GM21367 (cell line): Measurements from ENCODE around the gene CSNK1G1.
A peak's percentile ranks its signal among the peaks of the same experiment; 100 is the strongest.
"Not testable (repeated sequence)": the region's sequence is repeated elsewhere in the genome, so short reads cannot be mapped to it uniquely, and the experiment has no call there.

Experiments
- ATAC-seq: cut with Tn5 transposase; IDR thresholded peaks from one replicate; pipeline ENCODE4 v1.9.1; 2021; ENCODE audit not compliant: unreplicated experiment

The CSNK1G1 gene

DNA sequence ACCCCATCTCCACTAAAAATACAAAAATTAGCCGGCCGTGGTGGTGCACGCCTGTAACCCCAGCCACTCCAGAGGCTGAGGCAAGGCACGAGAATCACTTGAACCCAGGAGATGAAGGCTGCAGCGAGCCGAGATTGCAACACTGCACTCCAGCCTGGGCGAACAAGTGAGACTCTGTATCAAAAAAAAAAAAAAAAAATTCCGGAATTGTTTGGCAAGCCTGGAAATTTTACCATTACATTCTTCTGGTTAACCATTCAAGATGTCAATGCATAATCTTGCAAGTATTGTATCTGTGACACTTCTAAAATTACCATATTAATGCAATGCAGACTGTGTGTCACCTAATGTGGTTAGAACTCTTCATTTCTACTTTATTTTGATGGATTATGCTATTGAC, 67.0 kb downstream of the CSNK1G1 start:
- ATAC-seq = no peak

DNA sequence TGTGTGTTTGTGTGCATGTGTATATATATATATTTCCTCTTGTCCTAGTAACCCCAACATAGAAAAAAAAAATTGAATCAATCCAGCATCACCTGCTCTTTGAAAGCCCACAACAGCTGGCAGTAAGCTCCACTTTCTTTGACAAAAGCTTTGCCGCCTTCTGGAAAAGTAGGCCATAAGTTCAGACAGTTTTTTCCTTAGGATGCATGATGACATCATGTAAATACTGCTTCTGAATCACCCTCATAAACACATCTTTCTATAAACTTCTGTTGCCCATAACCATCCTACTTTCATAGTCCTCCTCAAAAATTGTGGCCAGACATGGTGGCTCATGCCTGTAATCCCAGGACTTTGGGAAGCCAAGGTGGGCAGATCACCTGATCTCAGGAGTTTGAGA, 67.4 kb downstream of the CSNK1G1 start:
- ATAC-seq = no peak

DNA sequence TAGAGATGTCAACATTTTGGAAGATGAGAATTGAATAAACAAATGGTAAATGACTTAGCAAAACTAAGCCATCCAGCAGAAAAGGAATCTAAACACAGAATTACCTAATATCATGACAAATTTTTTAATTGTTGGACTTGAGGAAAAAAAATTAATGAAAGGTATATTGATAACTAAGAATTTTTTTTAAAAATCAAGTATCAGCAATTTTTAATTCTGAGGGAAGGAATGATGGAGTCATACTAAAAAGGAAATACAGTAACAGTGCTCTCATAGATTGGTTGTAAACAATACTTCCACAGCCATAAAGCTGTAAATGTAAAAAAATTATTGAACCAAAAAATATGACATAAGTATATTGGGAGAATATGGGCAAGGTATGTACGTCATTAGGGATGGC, 68.0 kb downstream of the CSNK1G1 start:
- ATAC-seq = no peak

DNA sequence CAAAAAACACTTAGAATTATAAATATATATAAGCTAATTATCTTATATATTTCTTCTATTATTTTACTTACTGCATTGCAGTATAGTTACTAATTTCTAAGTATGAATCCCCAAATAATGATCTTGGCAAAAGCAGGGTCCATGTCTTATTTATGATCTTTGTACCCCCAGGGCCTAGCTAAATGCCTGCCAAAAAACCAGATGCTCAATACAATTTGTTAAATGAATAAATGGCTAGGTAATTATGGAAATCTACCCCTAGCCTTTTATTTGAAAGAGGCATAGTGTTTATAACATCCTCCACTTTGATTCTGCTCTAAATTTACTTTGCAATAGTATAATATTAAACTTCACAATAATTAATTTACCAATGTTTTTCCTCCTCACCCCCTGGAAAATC, 69.5 kb downstream of the CSNK1G1 start:
- no peak for ATAC-seq

DNA sequence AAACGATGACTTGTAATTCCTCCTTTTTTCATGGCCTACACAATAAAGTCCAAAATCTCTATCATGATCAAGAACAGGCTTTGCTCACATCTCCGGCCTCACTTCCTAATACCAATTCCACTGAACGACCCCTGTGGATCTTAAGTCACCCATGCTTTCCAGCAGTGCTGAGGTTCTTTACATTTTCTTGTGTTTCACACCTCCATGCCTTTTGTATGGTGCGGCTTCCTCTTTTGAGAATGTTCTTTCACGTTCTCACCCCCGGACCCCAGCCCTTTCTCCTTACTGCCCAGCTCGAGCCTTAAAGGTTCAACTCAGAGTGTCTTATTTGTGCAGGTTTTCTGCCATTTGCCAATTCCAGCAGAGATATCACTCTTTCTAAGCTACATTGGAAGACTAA, 70.1 kb downstream of the CSNK1G1 start:
- no peak for ATAC-seq

DNA sequence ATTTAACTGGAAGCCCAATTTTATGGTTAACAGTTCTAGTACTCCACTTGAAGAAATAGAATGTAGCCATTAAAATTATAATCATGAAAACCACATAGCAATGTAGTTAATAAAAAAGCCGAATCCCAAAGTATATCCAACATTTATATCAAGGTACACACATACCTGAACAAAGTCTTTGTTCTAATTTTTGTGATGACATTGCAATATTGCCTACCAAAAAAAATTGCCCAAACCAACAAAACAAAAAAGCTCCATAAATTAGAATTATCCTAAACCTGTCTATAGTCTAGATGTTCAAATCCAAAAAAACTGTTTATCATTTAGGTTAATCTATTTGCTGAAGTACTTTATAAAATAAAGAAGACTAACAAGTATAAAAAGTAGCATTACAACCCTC, 70.8 kb downstream of the CSNK1G1 start:
- ATAC-seq = no peak

DNA sequence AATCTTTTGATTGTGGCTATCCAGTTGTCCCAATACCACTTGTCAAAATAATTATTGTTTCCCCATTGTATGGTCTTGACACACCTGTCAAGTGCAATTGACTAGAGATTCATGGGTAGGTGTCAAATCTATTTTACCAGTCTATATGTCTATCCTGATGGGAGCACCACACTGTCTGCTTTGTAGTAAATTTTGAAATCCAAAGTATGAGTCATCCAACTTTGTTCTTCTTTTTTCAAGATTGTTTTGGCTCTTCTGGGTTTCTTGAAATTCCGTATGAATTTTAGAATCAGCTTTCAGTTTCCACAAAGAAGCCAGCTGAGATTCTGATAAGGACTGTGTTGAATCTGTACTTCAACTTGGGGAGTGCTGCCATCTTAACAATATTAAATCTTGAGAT, 71.9 kb downstream of the CSNK1G1 start:
- ATAC-seq = no peak

DNA sequence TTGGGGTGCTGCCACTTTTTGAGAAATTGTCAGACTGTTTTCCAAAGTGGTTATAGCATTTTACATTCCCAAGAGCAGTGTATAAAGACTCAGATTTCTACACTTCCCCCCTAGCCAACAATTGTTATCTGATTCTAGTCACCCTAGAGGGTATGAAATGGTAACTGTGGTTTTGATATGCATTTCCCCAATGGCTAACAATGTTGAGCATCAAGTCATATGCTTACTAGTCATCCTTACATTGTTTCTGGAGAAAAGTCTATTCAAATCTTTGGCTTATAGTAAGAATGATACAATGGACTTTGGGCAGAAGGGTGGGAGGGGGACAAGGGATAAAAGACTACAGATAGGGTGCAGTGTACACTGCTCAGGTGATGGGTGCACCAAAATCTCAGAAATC, 73.3 kb downstream of the CSNK1G1 start:
- ATAC-seq = no peak

DNA sequence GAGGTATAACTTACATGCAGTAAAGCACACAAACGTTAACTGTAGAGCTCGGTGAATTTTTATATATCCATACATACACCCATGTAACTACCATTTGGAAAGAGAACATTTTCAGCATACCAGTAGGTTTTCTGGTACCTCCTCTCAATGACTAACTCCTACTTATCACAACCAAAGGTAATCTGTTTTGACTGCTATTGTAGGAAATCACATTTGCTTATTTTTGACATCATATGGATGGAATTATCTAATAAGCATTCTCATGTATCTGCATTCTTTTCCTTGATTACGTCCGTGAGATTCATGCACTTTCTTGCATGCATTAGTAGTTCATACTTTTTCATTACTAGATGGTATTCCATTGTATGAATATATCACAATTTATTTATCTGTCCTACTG, 76.8 kb downstream of the CSNK1G1 start:
- no peak for ATAC-seq

DNA sequence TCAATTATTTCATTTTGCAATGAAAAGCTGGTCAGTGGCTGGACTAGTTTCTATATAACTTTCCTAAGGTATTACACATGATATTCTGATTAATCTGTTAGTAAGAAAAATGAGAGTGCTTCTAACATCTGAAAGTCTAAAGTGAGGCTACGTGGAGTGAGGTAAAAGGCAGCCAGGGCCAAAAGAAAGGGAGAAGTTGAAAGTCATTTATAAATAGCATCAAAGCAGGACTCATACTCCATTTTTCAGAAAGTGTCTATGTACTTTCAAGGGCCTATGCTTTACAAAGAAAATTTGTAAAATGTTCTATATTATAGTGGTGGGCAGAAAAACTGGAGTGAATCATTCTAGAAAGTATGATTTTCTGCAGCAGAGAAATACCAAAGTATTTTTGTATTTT, 80.0 kb downstream of the CSNK1G1 start:
- ATAC-seq = no peak

DNA sequence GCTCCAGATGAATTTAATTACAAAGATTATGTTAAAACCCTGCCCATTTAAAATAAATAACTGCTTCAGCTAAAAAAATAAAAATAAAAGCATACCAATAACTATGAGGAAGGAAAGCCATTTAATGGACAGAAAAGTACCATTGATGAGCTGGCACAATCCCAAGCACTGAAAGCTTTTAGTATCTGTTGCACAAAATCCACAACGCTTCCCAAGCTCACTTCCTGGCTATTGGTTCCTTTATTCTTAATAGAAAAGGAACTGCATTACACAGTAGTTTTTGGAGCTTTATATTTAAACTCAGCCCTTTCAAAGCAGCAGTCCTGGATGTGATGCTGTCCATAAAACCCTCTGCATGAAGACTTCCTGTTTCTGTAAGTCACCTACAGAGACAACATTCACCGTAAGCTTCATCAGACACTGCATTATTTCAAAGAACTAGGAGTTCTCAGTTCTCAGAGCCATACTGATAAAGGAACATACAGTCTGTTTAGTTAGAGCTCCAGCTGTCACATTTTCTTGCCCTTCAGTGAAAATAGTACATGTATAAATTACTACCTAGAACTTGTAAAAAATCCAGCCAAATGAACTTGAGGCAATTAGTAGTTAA, 81.5 kb downstream of the CSNK1G1 start:
- ATAC-seq = no peak

DNA sequence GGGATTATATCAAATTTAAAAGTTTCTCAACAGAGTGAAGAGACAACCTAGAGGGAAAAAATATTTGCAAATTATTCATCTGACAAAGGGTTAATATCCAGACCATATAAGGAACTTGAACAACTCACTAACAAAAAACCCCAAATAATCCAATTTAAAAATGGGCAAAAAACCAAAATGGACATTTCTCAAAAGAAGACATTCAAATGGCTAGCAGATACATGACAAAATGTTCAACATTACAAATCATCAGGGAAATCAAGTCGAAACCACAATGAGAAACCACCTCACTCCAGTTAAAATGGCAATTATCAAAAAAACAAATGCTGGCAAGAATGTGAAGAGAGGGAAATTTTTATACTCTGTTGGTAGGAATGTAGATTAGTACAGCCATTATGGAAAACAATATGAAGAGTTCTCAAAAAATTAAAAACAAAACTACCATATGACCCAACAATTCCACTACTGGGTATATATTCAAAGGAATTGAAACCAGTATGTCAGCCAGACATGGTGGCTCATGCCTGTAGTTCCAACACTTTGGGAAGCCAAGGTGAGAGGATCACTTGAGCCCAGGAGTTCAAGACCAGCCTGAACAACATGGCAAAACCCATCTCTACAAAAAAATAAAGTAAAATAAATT, 88.5 kb downstream of the CSNK1G1 start:
- ATAC-seq = no peak

DNA sequence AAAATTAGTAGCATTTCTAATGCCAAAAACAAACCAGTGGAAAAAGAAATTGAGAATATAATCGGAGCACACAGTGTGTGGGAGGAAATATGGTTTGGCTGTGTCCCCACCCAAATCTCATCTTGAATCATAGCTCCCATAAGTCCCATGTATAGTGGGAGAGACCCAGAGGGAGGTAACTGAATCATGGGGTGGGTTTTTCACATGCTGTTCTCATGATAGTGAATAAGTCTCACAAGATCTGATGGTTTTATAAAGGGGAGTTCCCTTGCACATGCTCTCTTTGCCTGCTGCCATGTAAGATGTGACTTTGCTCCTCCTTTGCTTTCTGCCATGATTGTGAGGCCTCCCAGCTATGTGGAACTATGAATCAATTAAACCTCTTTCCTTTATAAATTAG, 90.8 kb downstream of the CSNK1G1 start:
- ATAC-seq = not testable (repeated sequence)

DNA sequence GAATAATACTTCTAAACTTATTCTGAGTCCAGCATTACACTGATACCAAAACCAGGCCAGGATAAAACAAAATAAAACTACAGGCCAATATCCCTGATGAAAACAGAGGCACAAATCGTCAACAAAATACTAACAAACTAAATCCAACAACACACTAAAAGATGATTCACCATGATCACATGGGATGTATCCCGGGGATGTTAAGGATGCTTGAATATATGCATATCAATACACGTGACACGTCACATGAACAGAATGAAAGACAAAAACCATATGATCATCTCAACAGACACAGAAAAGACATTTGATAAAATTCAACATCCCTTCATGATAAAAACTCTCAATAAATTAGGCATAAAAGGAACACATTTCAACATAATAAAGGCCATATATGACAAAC, 91.5 kb downstream of the CSNK1G1 start:
- no peak for ATAC-seq

DNA sequence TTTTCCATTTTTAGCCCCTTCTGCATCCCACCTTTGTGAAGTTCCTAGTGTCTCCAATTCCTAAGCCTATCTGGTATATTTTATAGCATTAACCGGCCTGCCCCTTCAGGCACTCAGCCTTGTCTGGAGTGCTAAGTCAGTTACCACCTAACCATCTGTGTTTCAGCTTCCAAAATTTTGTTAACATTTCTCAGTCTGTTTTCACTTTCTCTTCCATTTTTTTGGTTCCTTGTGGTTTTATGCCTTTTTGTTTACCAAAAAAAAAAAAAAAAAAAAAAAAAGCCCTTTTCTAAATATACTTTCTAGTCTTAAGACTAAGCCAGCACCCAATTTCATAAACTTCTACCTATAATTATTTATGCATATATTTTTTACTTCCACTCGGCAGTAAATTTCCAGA, 92.4 kb downstream of the CSNK1G1 start:
- no peak for ATAC-seq

DNA sequence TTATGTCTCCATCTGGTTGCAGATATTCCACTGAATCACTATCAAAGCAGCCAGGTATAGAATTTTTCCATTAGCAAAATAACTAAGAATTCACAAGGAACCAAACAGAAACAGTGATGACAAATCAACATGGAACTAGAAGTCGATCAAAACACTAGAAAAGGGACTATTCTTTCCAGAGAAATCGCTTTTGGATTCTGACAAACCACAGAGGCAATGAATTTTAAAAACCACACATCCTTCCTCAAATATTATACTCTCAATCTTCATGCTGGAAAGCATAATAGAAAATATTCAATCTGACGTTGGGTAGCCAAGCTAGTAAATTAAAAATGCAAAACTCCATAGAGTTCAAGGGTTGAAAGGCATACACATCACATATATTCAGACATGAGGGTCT, 99.9 kb downstream of the CSNK1G1 start:
- no peak for ATAC-seq

DNA sequence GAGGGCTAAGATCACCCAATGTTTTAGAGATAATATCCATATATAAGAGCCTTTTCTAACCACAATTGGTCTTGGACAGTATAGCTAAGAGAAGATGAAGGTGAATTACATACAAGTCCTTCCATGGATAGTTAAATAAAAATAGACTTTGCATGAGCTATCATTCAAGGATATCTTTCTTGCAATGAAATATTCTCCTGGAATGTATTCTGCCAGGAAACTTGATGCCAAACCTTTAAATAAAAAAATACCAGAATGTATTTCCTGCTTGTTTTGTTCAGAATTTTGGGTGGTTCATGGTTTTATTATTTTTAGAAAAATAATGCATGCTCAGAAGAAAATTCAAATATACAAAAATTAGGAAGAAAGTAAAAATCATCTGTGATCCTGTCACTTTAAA, 104.3 kb downstream of the CSNK1G1 start:
- ATAC-seq = no peak

DNA sequence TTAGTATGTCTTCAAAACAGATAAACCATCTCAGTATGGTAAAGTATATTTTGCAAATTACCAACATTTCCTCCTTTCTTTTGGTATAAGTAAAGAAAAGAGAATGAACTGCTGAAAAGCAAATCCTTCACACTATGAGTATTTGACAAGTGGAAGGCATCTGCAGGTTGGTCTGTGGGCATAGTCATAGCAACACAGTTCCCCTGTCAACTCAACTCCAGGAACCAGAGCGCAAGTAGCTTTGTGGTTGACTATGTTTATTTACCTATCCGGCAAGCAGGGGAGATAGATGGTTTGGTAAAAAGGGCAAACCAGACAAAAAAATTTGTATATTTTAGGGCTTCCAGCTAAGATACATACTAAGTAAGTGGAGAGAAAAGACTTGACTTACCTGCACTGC, 104.9 kb downstream of the CSNK1G1 start:
- no peak for ATAC-seq

DNA sequence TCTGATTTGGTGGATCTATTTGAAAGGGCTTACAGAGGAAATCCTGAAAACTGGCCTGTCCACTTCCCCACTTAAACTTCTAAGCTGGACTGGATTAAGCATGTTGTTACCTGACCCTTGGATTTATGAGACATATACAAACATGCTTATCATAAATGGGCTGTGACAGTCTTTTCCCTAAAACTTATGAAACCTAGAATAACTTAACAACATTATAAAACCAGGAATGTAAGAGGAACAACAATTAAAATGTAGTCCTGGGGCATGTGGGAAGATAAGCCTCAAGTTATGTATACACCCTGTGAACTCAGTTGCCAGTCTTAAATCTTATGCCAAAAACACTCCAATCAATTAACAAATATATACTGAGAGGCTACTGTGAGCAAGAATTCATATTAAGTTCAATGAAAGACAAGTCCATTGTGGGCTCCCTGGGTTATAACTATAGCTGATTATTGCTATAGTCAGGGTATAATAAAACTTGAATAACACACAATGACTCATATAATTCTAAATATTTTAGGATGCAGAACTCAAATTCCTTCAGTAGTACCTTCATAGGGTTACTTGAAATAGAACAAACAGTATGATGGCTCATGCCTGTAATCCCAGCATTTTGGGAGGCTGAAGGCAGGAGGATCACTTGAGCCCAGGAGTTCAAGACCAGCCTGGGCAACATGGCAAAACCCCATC, 105.9 kb downstream of the CSNK1G1 start:
- no peak for ATAC-seq

DNA sequence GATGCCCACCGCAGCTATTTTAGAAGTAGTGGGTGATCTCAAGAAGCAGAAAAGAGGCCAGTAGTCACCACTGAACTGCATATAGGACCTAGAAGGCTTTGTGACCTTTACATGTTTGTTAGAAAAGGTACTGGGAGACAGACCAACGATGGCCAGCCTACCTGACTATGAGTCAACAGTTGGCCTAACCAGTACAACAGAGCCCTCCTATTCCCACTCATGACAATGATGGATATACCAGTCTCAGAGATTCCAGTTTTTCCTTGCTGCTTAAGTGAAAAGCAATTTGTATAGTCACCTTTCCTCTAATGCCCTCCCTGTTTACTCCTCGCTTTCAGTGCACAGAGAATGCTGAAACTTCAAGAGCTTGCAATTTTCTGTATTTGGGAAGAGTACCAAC, 106.6 kb downstream of the CSNK1G1 start:
- ATAC-seq = no peak

DNA sequence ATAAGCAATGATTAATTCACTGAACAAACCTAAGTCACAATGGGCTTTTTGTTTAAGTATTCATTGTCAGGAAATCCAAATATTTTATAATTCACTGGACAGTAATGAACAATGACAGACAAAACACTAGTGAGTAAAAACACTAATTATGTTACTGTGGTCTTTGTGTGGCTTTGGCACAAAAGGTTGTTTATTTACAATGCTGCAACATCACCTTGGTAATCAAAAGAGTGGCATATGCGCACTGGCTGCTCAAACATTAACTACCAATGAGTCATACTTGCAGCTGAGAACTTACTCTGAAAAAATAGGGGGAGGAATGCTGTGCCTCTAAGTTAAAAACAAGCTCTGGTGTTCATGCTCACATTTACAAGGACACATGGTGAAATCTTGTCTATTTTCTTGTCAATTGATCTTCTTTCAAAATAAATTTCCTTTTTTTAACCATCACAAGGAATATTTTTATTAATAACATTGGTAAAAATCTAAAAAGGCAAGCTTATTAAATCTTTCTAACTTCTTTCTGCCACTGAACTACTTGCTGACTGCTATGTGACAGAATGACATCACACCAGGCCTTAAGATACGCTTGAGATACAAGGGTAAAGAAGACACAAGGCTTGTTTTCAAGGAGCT, 107.9 kb downstream of the CSNK1G1 start:
- peak; percentile 51 for ATAC-seq

DNA sequence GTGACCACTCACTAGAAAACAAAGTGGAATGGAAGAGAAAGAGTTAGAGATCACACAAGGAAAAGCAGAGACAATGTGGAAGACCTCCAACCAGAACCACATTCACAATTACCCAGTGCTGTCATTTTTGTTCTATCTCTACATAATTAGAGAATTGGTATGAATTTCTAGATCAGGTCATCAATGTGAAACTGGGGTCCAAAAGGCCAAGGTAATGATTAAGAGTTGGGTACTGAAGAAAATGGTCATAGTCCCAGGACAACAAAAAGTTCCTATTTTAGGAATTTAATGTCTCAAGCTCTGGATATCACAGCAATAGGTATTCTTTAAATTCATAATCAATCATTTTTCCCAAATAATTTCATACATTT, 108.5 kb downstream of the CSNK1G1 start:
- ATAC-seq = no peak
